ENCODE results near the gene EHMT1. TPM values are rescaled to one million over a fixed set of nuclear protein-coding genes. Genes with fewer than 3 reads are reported as not detected.

EHMT1 gene
- total RNA-seq, 1 donor from 2014 or later = 40.8 TPM

DNA sequence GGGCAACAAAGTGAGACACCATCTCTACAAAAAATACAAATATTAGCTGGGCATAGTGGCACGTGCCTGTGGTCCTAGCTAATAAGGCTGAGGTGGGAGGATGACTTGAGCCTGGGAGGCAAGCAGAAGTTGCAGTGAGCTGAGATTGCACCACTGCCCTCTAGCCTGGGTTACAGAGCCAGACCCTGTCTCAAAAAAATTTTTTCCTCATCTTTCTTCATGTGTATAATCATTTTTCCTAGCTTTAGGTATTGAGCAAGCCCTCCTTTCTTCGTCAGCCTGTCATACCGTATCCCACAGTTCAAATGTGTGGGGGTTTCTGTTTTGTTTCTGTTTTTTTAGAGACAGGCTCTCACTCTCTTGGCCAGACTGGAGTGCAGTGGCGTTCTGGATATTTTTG, 41.3 kb downstream of the EHMT1 start:
- H3K4me3 ChIP-seq (ENCODE audit: low read depth, low read length) = no peak overlapping the region
- no peak for TF ChIP-seq CTCF (conservative IDR thresholded peaks at IDR 0.05; ENCODE audit: low read depth, low read length)
- DNase-seq (ENCODE audit: low read depth) = no peak

- H3K4me3 ChIP-seq (ENCODE audit: low read depth, low read length) = no peak overlapping the region
- no peak for TF ChIP-seq CTCF (conservative IDR thresholded peaks at IDR 0.05; ENCODE audit: low read depth, low read length)
- DNase-seq (ENCODE audit: low read depth) = no peak
Observed at GRCh38 chr9:137663584-137663983, 44.8 kb downstream of the EHMT1 start.

DNA sequence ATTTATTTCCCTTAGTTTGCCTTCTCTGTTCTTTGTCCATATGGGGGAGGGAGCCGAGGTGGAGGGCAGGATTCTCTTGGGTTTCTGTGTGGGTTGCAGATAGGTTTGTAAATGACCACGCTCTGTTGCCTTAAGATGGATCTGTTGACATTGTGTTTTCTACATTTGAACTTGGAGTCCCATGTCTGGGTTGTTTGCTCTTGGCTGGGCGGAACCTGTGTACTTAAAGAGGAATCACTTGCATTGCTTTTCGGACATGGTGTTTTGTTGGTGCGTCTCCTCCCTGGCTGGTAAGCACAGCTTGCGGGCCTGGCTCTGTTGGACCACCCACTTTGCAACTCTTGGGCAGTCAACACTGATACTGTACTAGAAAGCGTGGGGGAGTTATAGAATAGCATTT, 45.9 kb downstream of the EHMT1 start:
- TF ChIP-seq CTCF (conservative IDR thresholded peaks at IDR 0.05; ENCODE audit: low read depth, low read length) = no peak
- no peak for DNase-seq (ENCODE audit: low read depth)
- no peak overlapping the region for H3K4me3 ChIP-seq (ENCODE audit: low read depth, low read length)

GRCh38 chr9:137665226-137665625, 46.4 kb downstream of the EHMT1 start:
- DNase-seq (ENCODE audit: low read depth) = no peak
- TF ChIP-seq CTCF (conservative IDR thresholded peaks at IDR 0.05; ENCODE audit: low read depth, low read length) = no peak
- H3K4me3 ChIP-seq (ENCODE audit: low read depth, low read length) = no peak overlapping the region

DNA sequence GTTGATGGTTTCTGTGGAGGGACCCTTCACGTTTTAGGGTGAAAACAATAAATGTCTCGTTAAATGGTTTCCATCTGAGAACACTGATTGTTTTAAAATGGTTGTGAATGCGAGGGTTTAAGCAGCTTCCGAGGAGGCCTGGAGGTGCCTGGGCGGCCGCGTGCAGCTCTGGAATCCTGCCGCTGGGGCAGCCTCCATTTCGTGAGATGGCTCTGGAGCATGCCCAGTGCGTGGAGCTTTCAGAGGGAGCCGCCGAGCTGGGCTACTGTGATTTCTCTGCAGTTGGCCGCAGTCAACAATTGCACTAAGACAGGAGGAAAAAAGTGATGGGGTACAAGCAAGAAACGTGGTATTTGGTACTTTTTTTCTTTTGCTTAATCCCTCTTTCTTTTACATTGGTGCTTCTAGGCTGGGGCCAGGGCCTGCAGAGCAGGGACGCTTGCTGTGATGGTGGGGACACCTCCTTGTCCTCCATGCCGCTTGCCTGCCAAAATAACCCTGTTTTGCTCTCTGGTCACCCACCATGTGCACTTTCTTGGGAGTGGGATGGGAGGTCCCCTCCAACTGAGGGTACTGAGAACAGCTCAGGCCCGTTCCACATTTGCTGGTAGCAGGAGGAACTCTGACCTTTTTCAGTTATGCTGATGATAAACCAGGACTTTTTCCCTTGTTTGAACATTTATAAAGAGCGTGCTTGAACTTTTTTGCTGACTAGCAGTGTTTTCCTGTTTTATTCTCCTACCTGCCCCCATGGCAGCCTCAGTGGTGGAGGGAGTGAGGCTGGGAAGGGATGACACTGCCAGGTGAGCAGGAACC, 47.1 kb downstream of the EHMT1 start:
- DNase-seq (ENCODE audit: low read depth) = no peak
- TF ChIP-seq CTCF (conservative IDR thresholded peaks at IDR 0.05; ENCODE audit: low read depth, low read length) = no peak
- no peak overlapping the region for H3K4me3 ChIP-seq (ENCODE audit: low read depth, low read length)

GRCh38 chr9:137666513-137666822, 47.7 kb downstream of the EHMT1 start:
- no peak for DNase-seq (ENCODE audit: low read depth)
- no peak for TF ChIP-seq CTCF (conservative IDR thresholded peaks at IDR 0.05; ENCODE audit: low read depth, low read length)
- H3K4me3 ChIP-seq (ENCODE audit: low read depth, low read length) = no peak overlapping the region

Measured in epithelial cell of proximal tubule (primary cell).